BE2C (cell line): ENCODE data around the gene FBLN2.
A peak's percentile ranks its signal among the peaks of the same experiment; 100 is the strongest.

Experiments used
- DNase-seq: peaks from one replicate; pipeline ENCODE4 v3.0.0-alpha.2; 2020
- H3K27me3 ChIP-seq: fragments of 250-450 bp; sonication (Bioruptor Pico); 2 replicates; pipeline ENCODE4 v1.5.1; 2020; ENCODE audit warnings: mild to moderate bottlenecking
- H3K36me3 ChIP-seq: fragments of 250-450 bp; sonication (Bioruptor Pico); 2 replicates; pipeline ENCODE4 v1.5.1; 2020; ENCODE audit warnings: mild to moderate bottlenecking
- H3K4me1 ChIP-seq: fragments of 250-450 bp; sonication (Bioruptor Pico); 2 replicates; pipeline ENCODE4 v1.5.1; 2020
- H3K4me3 ChIP-seq: 2 replicates; pipeline ENCODE4 v1.5.1; 2011; ENCODE audit warnings: low read depth, low read length
- H3K9me3 ChIP-seq: fragments of 250-450 bp; sonication (Bioruptor Pico); 2 replicates; pipeline ENCODE4 v1.5.1; 2020
- CTCF ChIP-seq: IDR thresholded peaks from 2 replicates; pipeline ENCODE4 v1.5.1; 2012; ENCODE audit warnings: mild to moderate bottlenecking, low read depth, low read length

The FBLN2 gene

DNA sequence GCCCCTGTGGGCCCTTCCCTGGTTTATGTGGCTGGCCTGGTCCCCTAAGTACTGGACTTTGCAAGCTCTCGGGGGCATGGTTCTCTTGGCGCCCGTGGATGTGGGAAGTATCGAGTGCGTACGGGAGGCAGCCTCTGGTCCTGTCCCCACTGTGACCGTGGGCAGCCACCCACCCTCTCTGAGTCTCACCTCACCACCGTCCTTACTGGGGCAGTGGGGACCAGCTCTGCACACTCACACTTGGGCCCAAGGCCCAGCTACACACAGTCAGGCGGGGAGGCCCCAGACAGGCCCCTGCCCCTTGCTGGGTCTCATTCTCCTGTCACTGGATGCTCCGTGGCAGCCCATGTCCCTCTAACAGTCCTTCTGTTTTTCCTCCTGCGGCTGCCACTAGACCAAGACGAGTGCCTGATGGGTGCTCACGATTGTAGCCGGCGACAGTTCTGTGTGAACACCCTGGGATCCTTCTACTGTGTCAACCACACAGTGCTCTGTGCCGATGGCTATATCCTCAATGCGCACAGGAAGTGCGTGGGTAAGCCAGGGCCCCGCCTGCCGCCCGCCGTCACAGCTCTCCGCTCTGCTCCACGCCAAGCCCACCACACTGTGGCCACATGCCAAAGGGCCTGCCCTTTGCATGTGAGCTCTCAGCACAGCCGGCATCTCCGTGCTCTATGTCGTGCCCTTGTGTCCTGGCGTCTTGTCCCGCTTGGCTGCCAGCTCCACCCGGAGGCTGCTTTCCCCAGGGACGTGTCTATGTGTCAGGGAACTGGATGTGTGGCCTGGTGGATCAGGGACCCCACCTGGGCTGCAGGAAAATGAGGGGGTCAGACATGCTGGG lies 72.7 kb downstream of the FBLN2 start:
- peak; percentile 57 for DNase-seq
- Histone ChIP-seq H3K27me3 (no peaks in the 10 kb centered on the region), H3K36me3 (no peaks in the 10 kb centered on the region), H3K9me3 (no peaks in the 10 kb centered on the region), H3K4me1 (peaks cover 5% of the 10 kb centered on the region; the same call in 1 of the 2 replicates), H3K4me3 (no peak overlapping the region)
- no peak for TF ChIP-seq CTCF

GRCh38 chr3:13622356-13622755 lies 73.4 kb downstream of the FBLN2 start:
- Histone ChIP-seq H3K9me3 (no peaks in the 10 kb centered on the region), H3K4me3 (no peak overlapping the region), H3K4me1 (peaks cover 5% of the 10 kb centered on the region; the same call in 1 of the 2 replicates), H3K36me3 (no peaks in the 10 kb centered on the region), H3K27me3 (no peaks in the 10 kb centered on the region)
- no peak for TF ChIP-seq CTCF
- no peak for DNase-seq

- peak; percentile 21 for DNase-seq
Observed at GRCh38 chr3:13623101-13623654, 74.3 kb downstream of the FBLN2 start.

GRCh38 chr3:13624021-13624420 lies 75.1 kb downstream of the FBLN2 start:
- Histone ChIP-seq H3K27me3 (no peaks in the 10 kb centered on the region), H3K9me3 (no peaks in the 10 kb centered on the region), H3K4me3 (no peak overlapping the region), H3K36me3 (no peaks in the 10 kb centered on the region), H3K4me1 (peaks cover 5% of the 10 kb centered on the region; the same call in 1 of the 2 replicates)
- TF ChIP-seq CTCF, result no peak
- no peak for DNase-seq

More at GRCh38 chr3:13623101-13623654, 74.3 kb downstream of the FBLN2 start:
- Histone ChIP-seq H3K9me3 (no peaks in the 10 kb centered on the region), H3K4me1 (peaks cover 5% of the 10 kb centered on the region; the same call in 1 of the 2 replicates), H3K4me3 (no peak overlapping the region), H3K27me3 (no peaks in the 10 kb centered on the region), H3K36me3 (no peaks in the 10 kb centered on the region)
- no peak for TF ChIP-seq CTCF

- Histone ChIP-seq H3K4me1 (peaks cover 5% of the 10 kb centered on the region; the same call in 1 of the 2 replicates), H3K27me3 (no peaks in the 10 kb centered on the region), H3K36me3 (no peaks in the 10 kb centered on the region), H3K4me3 (no peak overlapping the region), H3K9me3 (no peaks in the 10 kb centered on the region)
- TF ChIP-seq CTCF, result no peak
- no peak for DNase-seq
Observed at GRCh38 chr3:13624671-13625125, 75.8 kb downstream of the FBLN2 start.

- no peak for TF ChIP-seq CTCF
- no peak overlapping the region for H3K4me3 ChIP-seq
- H3K27me3 ChIP-seq, result no peaks in the 10 kb centered on the region
Observed at GRCh38 chr3:13626396-13626795, 77.5 kb downstream of the FBLN2 start.

More at GRCh38 chr3:13626396-13626795, 77.5 kb downstream of the FBLN2 start:
- Histone ChIP-seq H3K9me3 (no peaks in the 10 kb centered on the region), H3K36me3 (no peaks in the 10 kb centered on the region), H3K4me1 (peaks cover 5% of the 10 kb centered on the region; the same call in 1 of the 2 replicates)
- DNase-seq, result no peak
